Measurements from ENCODE around the gene P3R3URF.

P3R3URF gene

DNA sequence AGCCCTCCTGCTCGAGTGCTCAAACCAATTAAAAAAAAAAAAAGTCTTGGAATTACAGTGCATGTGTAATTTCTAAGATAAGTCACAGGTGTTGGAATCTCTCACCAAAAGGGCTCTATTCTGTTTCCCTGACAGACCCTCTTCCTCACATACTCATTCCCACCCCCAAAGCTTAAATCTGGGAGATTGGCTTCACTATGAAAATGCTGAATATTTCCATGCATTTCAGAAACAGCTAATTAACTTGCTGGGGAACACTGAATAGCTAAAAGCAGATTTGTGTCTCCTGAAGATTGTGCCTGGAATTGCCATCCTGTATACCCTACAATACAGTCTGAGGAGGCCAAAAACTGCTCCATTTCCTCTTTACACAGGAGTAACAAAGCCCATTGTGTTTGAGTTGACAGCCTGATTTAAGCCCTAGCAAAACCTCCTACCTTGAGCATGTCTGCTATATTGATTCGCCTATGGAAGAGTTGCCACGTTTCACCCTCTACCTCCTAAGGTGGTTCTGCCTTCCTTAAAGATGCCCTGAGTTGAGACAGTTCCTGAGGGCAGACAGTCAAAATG, 42.4 kb downstream of the P3R3URF start:
- TF ChIP-seq Cebpa-rat (IDR thresholded peaks at IDR 0.05), result no peak
- Histone ChIP-seq H3K4me1 (peaks cover 20 to 46% (median 30%) of the 10 kb centered on the region in 10 experiments), H3K27ac (peak overlapping the region in 9 of 11 experiments; percentile 93 to 99 (median 98); a peak in 18 of 22 replicates), H4K20me1 (peaks cover 0 to 8% (median 0%) of the 10 kb centered on the region in 11 experiments; a peak in 2 of 22 replicates), H3K36me3 (peaks cover 0 to under 1% (median 0%) of the 10 kb centered on the region in 11 experiments; a peak in 1 of 22 replicates), H3K9me3 (replicated peaks in 1 of 11) (no peaks in the 10 kb centered on the region), H3K27me3 (no peaks in the 10 kb centered on the region), H3K4me2 (peak overlapping the region; percentile 85 to 98 (median 91)), H3K4me3 (peak overlapping the region; percentile 66 to 95 (median 87)), H3K9ac (peak overlapping the region; percentile 89 to 99 (median 96))

DNA sequence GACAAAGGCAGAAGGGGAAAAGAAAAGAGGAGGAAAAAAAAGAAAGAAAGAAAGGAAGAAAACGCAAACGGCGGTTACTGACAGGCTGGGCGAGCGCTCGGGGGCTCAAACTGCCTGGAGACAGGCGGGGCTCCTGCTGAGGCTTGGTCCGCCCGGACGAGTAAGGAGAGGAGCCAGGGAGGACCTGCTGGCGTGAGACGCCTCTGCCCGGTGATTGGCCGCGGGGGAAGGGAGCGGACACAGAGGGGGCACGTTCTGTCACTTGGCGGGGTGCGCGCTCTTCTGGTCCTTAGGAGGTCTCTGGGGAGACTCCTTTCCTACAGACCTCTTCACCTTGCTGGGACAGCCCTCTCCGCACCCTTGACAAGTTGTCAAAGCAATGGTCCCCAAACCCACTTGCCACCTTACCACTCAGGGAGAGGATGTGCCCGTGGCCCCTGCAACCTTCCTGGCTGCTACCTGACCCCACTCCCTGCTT, 43.1 kb downstream of the P3R3URF start:
- Histone ChIP-seq H3K9me3 (replicated peaks in 1 of 11) (no peaks in the 10 kb centered on the region), H3K4me1 (peaks cover 27 to 50% (median 34%) of the 10 kb centered on the region in 10 experiments), H3K9ac (peak overlapping the region; percentile 89 to 99 (median 96)), H4K20me1 (peaks cover 0 to 12% (median 0%) of the 10 kb centered on the region in 11 experiments; a peak in 4 of 22 replicates), H3K36me3 (peaks cover 0 to 7% (median under 1%) of the 10 kb centered on the region in 11 experiments; a peak in 7 of 22 replicates), H3K27me3 (no peaks in the 10 kb centered on the region), H3K27ac (peak overlapping the region; percentile 93 to 99 (median 98); a peak in 21 of 22 replicates), H3K4me3 (peak overlapping the region; percentile 66 to 95 (median 87)), H3K4me2 (peak overlapping the region; percentile 85 to 98 (median 91))
- TF ChIP-seq Cebpa-rat (IDR thresholded peaks at IDR 0.05), result no peak

DNA sequence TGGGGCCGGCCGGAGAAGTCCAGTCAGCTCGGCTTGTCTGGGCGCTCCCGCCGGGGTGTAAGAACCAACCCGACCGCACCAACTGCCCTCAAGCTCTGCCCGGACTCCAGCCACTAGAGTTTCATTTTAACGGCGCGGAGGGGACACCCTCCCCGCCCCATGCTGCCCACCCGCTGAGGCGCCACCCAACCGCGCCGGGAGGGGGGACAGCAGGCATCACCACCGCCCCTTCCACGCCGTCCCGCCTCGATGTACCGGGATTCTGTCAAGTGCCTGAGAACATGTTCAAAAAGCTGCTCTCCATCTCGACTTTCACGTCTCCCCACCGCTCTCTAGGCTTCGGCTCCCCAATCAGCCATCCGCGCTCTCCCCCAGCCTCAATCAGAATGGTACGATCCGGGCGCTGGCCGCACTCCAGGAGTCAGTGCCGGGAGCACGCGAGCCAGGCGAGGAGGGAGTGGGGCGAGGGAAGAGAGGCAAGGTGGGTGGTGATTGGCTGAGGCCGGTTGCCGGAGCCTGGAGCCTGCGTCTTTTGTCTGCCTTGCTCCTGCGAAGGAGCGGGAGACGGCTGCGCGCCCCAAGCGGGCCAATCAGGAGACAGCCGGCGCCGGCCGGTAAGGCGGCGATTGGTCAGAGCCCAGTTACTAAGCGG, 43.6 kb downstream of the P3R3URF start, which contains the start of gene PIK3R3:
PIK3R3 (minus strand) TSS at position 101 of the 652 bp plus-strand sequence. CDS start 677 bp downstream, outside the sequence.
- Histone ChIP-seq H4K20me1 (peaks cover 0 to 12% (median 0%) of the 10 kb centered on the region in 11 experiments; a peak in 4 of 22 replicates), H3K9ac (peak within 1 kb of the TSS; percentile 89 to 99 (median 96)), H3K4me2 (peak within 1 kb of the TSS; percentile 85 to 98 (median 91)), H3K4me3 (peak within 1 kb of the TSS; percentile 66 to 95 (median 87)), H3K9me3 (replicated peaks in 1 of 11) (no peaks in the 10 kb centered on the region), H3K27me3 (no peaks in the 10 kb centered on the region), H3K27ac (peak within 1 kb of the TSS; percentile 93 to 99 (median 98)), H3K36me3 (peaks cover 0 to 11% (median 5%) of the 10 kb centered on the region in 11 experiments; a peak in 7 of 22 replicates), H3K4me1 (peaks cover 28 to 45% (median 38%) of the 10 kb centered on the region in 10 experiments)
- TF ChIP-seq Cebpa-rat (IDR thresholded peaks at IDR 0.05), result no peak

DNA sequence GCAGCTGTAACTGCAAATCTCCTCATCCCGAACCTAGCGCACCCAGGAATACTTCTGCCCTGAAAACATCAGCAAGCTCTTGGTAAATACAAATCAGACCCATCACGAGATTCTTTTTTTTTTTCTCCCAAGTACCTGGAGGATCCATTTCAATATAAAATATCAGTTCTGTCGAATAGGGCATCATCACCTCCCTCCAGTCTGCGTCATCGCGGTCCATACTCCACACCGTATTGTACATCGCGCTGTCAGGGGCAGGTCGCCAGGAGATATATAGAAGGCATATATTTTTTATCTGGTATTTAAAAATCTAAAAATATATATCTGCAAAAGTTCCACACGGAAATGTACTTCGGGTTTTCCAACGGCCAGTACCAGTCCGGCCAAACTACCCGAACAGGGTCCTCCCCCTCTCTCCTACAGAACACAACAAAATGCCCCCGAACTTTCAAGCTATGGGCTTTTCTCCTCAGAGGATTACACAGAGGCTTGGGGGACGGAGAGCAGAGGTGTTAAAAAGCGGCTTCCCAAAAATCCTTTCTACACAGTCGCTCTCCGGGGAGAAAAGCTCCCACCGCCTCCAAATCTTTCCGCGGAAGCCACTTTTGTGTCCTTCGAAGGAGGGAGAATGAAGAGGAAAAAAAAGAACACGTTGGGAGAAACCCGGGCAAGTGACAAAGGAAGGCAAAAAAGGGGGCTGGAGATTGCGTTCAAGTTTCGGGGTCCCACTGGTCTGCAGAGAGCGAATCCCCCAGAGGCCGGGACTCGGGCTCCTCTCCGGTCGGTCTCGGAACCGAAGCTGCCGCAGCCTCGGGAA, 44.4 kb downstream of the P3R3URF start:
- TF ChIP-seq Cebpa-rat (IDR thresholded peaks at IDR 0.05), result no peak
- Histone ChIP-seq H4K20me1 (peaks cover 0 to 13% (median 0%) of the 10 kb centered on the region in 11 experiments; a peak in 5 of 22 replicates), H3K9ac (peak overlapping the region; percentile 89 to 99 (median 96)), H3K9me3 (replicated peaks in 1 of 11) (no peaks in the 10 kb centered on the region), H3K36me3 (peaks cover 0 to 18% (median 5%) of the 10 kb centered on the region in 11 experiments; a peak in 7 of 22 replicates), H3K4me1 (peaks cover 28 to 48% (median 38%) of the 10 kb centered on the region in 10 experiments), H3K27me3 (no peaks in the 10 kb centered on the region), H3K4me3 (peak overlapping the region; percentile 66 to 95 (median 87)), H3K27ac (peak overlapping the region; percentile 93 to 99 (median 98)), H3K4me2 (peak overlapping the region; percentile 71 to 91 (median 80))

DNA sequence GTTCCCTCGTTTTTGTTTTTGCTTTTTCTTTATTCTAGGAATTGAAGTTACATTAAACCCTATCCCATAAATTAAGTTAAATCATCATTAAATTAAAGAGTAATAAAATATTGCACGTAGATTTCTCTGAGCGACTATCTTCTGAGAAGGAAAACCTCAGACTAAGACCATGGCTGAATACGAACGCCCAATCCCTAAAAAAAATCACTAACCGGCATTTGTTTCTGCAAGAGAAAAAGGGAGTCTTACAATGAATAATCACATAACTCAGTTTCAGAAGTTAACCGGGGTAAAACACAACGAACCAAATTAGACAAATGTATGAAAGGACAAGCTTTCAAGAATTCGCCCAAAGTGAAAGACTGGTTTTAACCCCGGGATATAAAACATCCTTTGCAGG, 45.2 kb downstream of the P3R3URF start:
- Histone ChIP-seq H3K9ac (peak overlapping the region; percentile 69 to 99 (median 95)), H3K27ac (peak overlapping the region in 10 of 11 experiments; percentile 41 to 99 (median 96); a peak in 19 of 22 replicates), H3K36me3 (peaks cover 0 to 27% (median 11%) of the 10 kb centered on the region in 11 experiments; a peak in 11 of 22 replicates), H3K27me3 (no peaks in the 10 kb centered on the region), H3K4me1 (peaks cover 28 to 48% (median 38%) of the 10 kb centered on the region in 10 experiments), H4K20me1 (peaks cover 0 to 13% (median 0%) of the 10 kb centered on the region in 11 experiments; a peak in 5 of 22 replicates), H3K4me3 (peak overlapping the region; percentile 66 to 95 (median 87)), H3K9me3 (replicated peaks in 1 of 11) (no peaks in the 10 kb centered on the region), H3K4me2 (peak overlapping the region; percentile 72 to 93 (median 81))
- no peak for TF ChIP-seq Cebpa-rat (IDR thresholded peaks at IDR 0.05)

DNA sequence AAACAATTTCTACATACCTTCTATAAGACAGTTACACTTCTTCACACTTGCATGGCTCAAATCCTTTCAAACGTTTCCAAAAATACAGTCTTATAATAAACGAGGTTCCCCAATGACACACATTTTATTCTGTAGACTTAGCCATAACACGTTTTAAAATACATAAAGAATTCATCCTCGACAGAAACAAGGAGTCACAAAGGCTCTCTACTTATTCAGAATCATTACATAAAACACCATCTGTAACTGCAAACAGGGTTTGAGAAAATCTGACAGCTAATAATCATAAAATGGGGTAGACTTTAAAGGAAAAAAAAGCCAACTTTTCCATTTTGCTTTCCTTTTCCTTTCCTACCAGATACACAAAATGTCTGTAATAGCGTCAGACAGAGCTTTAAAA, 45.7 kb downstream of the P3R3URF start:
- peak overlapping the region; percentile 72 to 93 (median 81) for H3K4me2 ChIP-seq
- H3K27me3 ChIP-seq, result no peaks in the 10 kb centered on the region
- peaks cover 28 to 48% (median 38%) of the 10 kb centered on the region in 10 experiments for H3K4me1 ChIP-seq
- peaks cover 0 to 13% (median 0%) of the 10 kb centered on the region in 11 experiments; a peak in 5 of 22 replicates for H4K20me1 ChIP-seq
- peak overlapping the region in 10 of 11 experiments; percentile 41 to 99 (median 96); a peak in 19 of 22 replicates for H3K27ac ChIP-seq
- no peak for TF ChIP-seq Cebpa-rat (IDR thresholded peaks at IDR 0.05)
- no peaks in the 10 kb centered on the region for H3K9me3 ChIP-seq (replicated peaks in 1 of 11)
- H3K4me3 ChIP-seq, result peak overlapping the region; percentile 66 to 95 (median 87)
- H3K9ac ChIP-seq, result peak overlapping the region; percentile 69 to 99 (median 95)
- peaks cover 0 to 30% (median 12%) of the 10 kb centered on the region in 11 experiments; a peak in 11 of 22 replicates for H3K36me3 ChIP-seq

DNA sequence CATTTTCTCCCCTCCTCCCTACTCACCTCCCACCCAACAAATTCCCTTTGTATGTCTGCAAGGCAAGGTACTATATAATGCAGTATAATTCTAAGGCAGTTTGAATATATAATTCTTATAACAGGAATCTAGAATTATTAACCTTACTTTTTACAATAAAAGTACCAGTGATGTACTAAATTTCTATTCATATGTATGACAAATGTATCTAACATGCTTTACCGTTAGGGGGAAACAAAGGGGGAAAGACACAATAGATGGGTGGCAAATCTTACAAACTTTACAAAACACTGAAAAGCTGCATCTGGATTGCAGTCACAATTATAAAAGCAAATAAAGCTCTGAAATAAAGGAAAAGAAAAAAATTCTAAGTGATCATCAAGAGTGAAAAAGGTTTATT, 46.2 kb downstream of the P3R3URF start:
- H3K9ac ChIP-seq, result peak overlapping the region; percentile 69 to 99 (median 95); a peak in 21 of 22 replicates
- H3K4me3 ChIP-seq, result peak overlapping the region; percentile 66 to 95 (median 87)

More for the DNA sequence above, 46.2 kb downstream of the P3R3URF start:
- Histone ChIP-seq H3K9me3 (replicated peaks in 1 of 11) (no peaks in the 10 kb centered on the region), H4K20me1 (peaks cover 0 to 13% (median 0%) of the 10 kb centered on the region in 11 experiments; a peak in 5 of 22 replicates), H3K4me2 (peak overlapping the region; percentile 72 to 93 (median 81); a peak in 21 of 22 replicates), H3K36me3 (peaks cover 0 to 30% (median 12%) of the 10 kb centered on the region in 11 experiments; a peak in 11 of 22 replicates), H3K27me3 (no peaks in the 10 kb centered on the region), H3K27ac (peak overlapping the region in 9 of 11 experiments; percentile 50 to 99 (median 97); a peak in 18 of 22 replicates), H3K4me1 (peaks cover 28 to 45% (median 37%) of the 10 kb centered on the region in 10 experiments)
- TF ChIP-seq Cebpa-rat (IDR thresholded peaks at IDR 0.05), result no peak
